ENCODE data around the gene MMP14. TPM values are rescaled to one million over a fixed set of nuclear protein-coding genes. Genes with fewer than 3 reads are reported as not detected.

The MMP14 gene
- total RNA-seq, 1 experiment from 2014 or later, result 34.8 TPM

GRCh38 chr14:22819151-22819988, 17.0 kb upstream of the MMP14 start:
- BruUV-seq (replicated peaks), result TSS peak; percentile 44
- no peak for TF ChIP-seq CTCF (conservative IDR thresholded peaks at IDR 0.05)
- no peak for TF ChIP-seq EZH2 (IDR thresholded peaks at IDR 0.05; ENCODE audit: low read depth)
- intact Hi-C loops (cut with micrococcal nuclease; ENCODE audit: unreplicated experiment), result loop anchor here (2.0 kb wide), 1 partner anchor 43 kb away; no protein-coding TSS in a partner anchor
- peak; percentile 46 to 60 for DNase-seq
- H4K20me1 ChIP-seq (ENCODE audit: insufficient read depth), result no peaks in the 10 kb centered on the region
- peak overlapping the region; percentile 83 for H2AFZ ChIP-seq
- peak overlapping the region; percentile 43; the same call in 1 of the 2 replicates for H3K4me3 ChIP-seq
- H3K4me1 ChIP-seq (replicated peaks; ENCODE audit: insufficient read depth), result peaks cover 34% of the 10 kb centered on the region
- no peaks in the 10 kb centered on the region for H3K27me3 ChIP-seq (ENCODE audit: insufficient read depth, low read depth)
- no peaks in the 10 kb centered on the region for H3K36me3 ChIP-seq (ENCODE audit: low read depth)
- H3K4me2 ChIP-seq, result peak overlapping the region; percentile 82
- H3K27ac ChIP-seq, result peak overlapping the region; percentile 63
- peaks cover 20% of the 10 kb centered on the region; the same call in 1 of the 2 replicates for H3F3A ChIP-seq (ENCODE audit: insufficient read depth, low read depth)
- H3K9me2 ChIP-seq (ENCODE audit: insufficient read depth), result no peaks in the 10 kb centered on the region
- CTCF ChIA-PET, result interaction anchor here (0.6 to 0.7 kb wide), 3 partner anchors 9 to 166 kb away, joined by 6 to 8 read pairs (median 8); no protein-coding TSS in a partner anchor
- no peaks in the 10 kb centered on the region for H3K79me2 ChIP-seq (ENCODE audit: low read depth)
- H3K9me3 ChIP-seq (ENCODE audit: insufficient read depth, low read depth), result no peaks in the 10 kb centered on the region
- POLR2A ChIA-PET (ENCODE audit: unreplicated experiment), result interaction anchor here (0.6 to 1.0 kb wide), 8 partner anchors 11 to 1346 kb away, joined by 3 to 12 read pairs (median 6); partner anchors contain the start of genes DAD1 and LRP10

GRCh38 chr14:22820731-22821130, 15.7 kb upstream of the MMP14 start:
- TF ChIP-seq CTCF (conservative IDR thresholded peaks at IDR 0.05) (no peak), EZH2 (IDR thresholded peaks at IDR 0.05; ENCODE audit: low read depth) (no peak)
- POLR2A ChIA-PET (ENCODE audit: unreplicated experiment), result no interaction called here
- no peak overlapping the region for H3K4me2 ChIP-seq
- peaks cover 20% of the 10 kb centered on the region; the same call in 1 of the 2 replicates for H3F3A ChIP-seq (ENCODE audit: insufficient read depth, low read depth)
- no peaks in the 10 kb centered on the region for H3K9me3 ChIP-seq (ENCODE audit: insufficient read depth, low read depth)
- H3K79me2 ChIP-seq (ENCODE audit: low read depth), result no peaks in the 10 kb centered on the region
- H2AFZ ChIP-seq, result no peak overlapping the region
- peak; percentile 54 to 82 for DNase-seq
- H3K27ac ChIP-seq, result no peak overlapping the region
- H3K36me3 ChIP-seq (ENCODE audit: low read depth), result no peaks in the 10 kb centered on the region
- H3K4me3 ChIP-seq, result no peak overlapping the region
- peaks cover 38% of the 10 kb centered on the region for H3K4me1 ChIP-seq (replicated peaks; ENCODE audit: insufficient read depth)
- H3K9me2 ChIP-seq (ENCODE audit: insufficient read depth), result no peaks in the 10 kb centered on the region
- intact Hi-C loops (cut with micrococcal nuclease; ENCODE audit: unreplicated experiment), result no loop called here
- no TSS peak for BruUV-seq (replicated peaks)
- no peaks in the 10 kb centered on the region for H4K20me1 ChIP-seq (ENCODE audit: insufficient read depth)
- CTCF ChIA-PET, result no interaction called here
- H3K27me3 ChIP-seq (ENCODE audit: insufficient read depth, low read depth), result no peaks in the 10 kb centered on the region

- POLR2A ChIA-PET (ENCODE audit: unreplicated experiment), result no interaction called here
- H3K27ac ChIP-seq, result no peak overlapping the region
- TF ChIP-seq CTCF (conservative IDR thresholded peaks at IDR 0.05) (no peak), EZH2 (IDR thresholded peaks at IDR 0.05; ENCODE audit: low read depth) (no peak)
- H3K36me3 ChIP-seq (ENCODE audit: low read depth), result no peaks in the 10 kb centered on the region
- H3K4me3 ChIP-seq, result no peak overlapping the region
- BruUV-seq (replicated peaks), result no TSS peak
- peaks cover 38% of the 10 kb centered on the region for H3K4me1 ChIP-seq (replicated peaks; ENCODE audit: insufficient read depth)
- intact Hi-C loops (cut with micrococcal nuclease; ENCODE audit: unreplicated experiment), result loop anchor here (2.0 kb wide), 1 partner anchor 31 kb away; no protein-coding TSS in a partner anchor
- no peaks in the 10 kb centered on the region for H3K9me2 ChIP-seq (ENCODE audit: insufficient read depth)
- H3K4me2 ChIP-seq, result no peak overlapping the region
- H3K27me3 ChIP-seq (ENCODE audit: insufficient read depth, low read depth), result no peaks in the 10 kb centered on the region
- no peak for DNase-seq
- H2AFZ ChIP-seq, result no peak overlapping the region
- H4K20me1 ChIP-seq (ENCODE audit: insufficient read depth), result no peaks in the 10 kb centered on the region
- CTCF ChIA-PET, result no interaction called here
- H3K79me2 ChIP-seq (ENCODE audit: low read depth), result no peaks in the 10 kb centered on the region
- peaks cover 20% of the 10 kb centered on the region; the same call in 1 of the 2 replicates for H3F3A ChIP-seq (ENCODE audit: insufficient read depth, low read depth)
- no peaks in the 10 kb centered on the region for H3K9me3 ChIP-seq (ENCODE audit: insufficient read depth, low read depth)
These were observed 15.0 kb upstream of the MMP14 start for GRCh38 chr14:22821193-22822015.

Measured in PC-9 (cell line).